Superior temporal gyrus (tissue), 1 donor: ENCODE data around the gene ABCA5.
"Not testable (repeated sequence)": the region's sequence is repeated elsewhere in the genome, so short reads cannot be mapped to it uniquely, and the experiment has no call there.

Experiments
- DNase-seq: peaks from one replicate; pipeline ENCODE4 v3.0.0-alpha.2; 2016; ENCODE audit errors: extremely low spot score

The ABCA5 gene

DNA sequence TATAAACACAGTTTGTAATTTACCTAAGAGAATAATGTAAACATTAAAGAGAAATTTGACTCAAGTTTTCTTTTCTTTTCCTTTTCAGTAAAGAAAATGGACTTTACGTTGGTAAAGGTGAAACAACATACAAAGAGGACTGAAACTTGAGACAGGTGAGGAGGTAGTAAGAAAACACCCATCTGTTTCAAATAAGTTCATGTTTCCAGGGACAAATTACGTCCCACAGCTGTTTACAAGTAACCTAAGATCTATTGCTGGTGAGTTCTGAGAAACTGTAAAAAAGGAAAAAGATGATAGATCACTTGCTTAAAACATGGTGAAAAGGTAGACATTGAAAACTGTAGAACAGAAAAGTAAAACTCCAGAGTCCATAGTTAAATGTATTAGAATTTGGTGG, 4.8 kb upstream of the ABCA5 start:
- no peak for DNase-seq

DNA sequence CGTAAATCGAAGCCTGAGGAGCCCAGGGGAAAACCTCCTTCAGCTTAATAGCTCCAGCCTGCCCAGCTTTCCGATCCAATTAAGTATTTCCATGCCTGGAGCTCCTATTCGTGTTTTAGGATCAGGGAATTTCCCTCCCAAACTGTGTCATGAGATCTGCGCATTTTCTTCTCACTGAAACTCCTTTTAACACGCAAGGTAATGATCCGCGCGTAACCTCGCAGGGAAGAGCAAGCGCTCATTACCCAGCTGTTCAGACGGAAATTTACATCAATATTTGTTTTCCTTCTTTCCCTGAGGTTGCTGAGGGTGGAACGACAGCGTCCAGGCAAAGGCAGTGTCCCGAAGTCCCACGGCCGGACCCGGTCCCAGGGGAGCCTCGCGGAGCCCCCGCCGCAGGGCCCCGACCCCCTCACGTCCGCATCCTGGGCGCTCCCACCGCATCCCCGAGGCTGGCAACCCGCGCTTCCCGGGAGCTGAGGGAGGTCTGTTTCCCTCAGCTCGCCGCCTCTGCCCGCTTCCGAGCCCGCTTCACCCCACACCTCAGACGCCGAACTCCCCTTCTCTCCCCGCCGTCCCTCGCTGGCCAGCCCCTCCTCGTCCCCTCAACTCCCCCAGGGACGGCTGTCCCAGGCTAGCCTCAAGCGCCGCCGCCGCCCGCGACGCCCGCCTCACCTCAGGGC, 415 bp downstream of the ABCA5 start:
- peak; percentile 64 for DNase-seq

- DNase-seq: no peak
These were observed 1.2 kb downstream of the ABCA5 start for GRCh38 chr17:69325518-69326376.

- no peak for DNase-seq
These were observed 3.1 kb downstream of the ABCA5 start for GRCh38 chr17:69323806-69324205.

DNA sequence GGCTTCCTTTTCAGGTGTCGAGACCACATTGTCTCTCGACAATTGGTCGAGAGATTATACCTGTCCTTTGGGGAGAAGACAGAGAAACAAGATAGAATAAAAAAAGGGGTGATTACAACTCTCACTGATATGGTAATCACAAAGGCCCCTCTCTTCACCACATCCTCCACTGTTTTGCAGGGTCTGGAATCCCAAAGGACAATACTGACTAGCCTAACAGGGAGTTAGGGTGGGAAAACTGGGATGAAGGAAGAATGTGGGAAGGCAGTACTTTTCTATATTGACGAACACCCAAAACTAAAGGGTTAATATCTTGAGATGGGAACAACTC, 6.1 kb downstream of the ABCA5 start:
- DNase-seq: no peak

- no peak for DNase-seq
These were observed 6.6 kb downstream of the ABCA5 start for GRCh38 chr17:69320210-69320907.

DNA sequence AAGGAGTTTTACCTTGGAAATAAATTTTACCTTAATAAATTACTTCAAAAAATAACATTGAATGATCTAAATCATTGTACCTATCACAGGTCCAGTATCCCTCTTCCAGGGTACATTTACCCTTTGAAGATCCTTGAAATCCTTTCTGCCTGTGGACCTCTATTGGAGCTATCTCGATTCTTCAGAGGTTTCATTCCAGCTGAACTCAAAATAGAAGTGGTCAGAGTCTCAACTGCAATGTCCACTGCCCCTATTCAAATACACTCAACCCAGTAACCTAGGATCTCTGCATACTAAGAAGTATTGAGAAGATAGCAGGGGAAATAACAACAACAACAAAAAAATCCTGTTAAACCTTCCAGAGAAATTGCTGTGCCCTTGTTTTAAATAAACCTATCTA, 9.3 kb downstream of the ABCA5 start:
- no peak for DNase-seq

- DNase-seq: peak; percentile 31
These were observed 12.5 kb downstream of the ABCA5 start for GRCh38 chr17:69314246-69315065.

- no peak for DNase-seq
These were observed 21.8 kb downstream of the ABCA5 start for GRCh38 chr17:69305177-69305576.

- no peak for DNase-seq
These were observed 24.3 kb downstream of the ABCA5 start for GRCh38 chr17:69302682-69303081.

- no peak for DNase-seq
These were observed 26.7 kb downstream of the ABCA5 start for GRCh38 chr17:69300222-69300621.

DNA sequence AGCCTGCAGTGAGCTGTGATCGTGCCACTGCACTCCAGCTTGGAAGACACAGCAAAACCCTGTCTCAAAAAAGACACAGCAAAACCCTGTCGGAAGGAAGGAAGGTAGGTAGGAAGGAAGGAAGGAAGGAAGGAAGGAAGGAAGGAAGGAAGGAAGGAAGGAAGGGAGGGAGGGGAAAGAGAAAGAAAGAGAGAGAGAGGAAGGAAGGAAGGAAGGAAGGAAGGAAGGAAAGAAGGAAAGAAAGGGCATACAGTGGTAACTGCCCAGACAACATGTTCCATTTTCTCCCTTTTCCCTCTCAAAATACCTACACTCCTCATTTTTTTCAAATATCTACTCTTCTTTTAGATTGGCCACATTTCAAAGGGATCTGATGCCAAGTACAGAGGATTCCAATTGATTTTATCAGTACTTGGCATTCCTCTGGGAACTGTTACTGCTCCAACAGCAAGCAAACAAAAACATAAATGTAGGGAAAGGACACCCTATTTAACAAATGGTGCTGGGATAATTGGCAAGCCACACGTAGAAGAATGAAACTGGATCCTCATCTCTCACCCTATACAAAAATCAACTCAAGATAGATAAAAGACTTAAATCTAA, 28.7 kb downstream of the ABCA5 start:
- not testable (repeated sequence) for DNase-seq

GRCh38 chr17:69287168-69287567, 39.8 kb downstream of the ABCA5 start:
- DNase-seq: no peak

- no peak for DNase-seq
These were observed 40.7 kb downstream of the ABCA5 start for GRCh38 chr17:69286257-69286656.

DNA sequence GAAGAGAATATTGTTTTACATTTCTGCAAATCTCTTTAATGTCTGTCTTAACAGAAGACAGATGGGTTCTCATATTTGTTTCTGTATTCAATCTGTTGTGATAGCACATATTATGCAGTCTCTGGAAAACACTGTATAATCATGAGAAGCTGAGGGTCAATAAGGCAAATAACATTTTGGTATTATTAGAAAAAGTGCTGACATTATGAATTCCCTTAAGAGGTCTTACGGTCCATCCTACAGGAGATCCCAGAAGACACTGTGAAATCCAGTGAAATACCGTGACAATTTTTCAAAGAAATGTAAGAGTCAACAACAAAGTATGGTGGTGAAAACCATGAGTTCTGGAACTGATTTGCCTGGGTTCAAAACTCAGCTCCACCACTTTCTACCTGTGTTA, 42.3 kb downstream of the ABCA5 start:
- DNase-seq: no peak

DNA sequence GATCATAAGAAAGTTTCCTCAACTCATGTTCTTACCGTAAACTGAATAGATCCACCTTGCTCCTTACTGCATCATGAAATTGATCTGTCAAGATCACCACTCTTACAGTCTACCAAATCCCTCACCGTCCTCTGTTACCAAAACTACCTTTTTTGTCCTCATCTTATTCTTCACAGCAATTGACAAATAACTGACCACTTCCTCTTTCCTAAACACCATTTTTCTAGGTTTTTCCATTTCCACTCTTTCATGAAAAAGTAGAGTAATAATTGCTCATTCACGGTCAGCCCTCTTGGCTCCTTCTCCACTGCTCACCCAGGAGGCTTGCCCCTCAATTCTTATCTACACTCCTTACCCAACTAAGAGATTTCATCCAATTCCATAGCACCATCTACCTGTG, 44.9 kb downstream of the ABCA5 start:
- DNase-seq: no peak

GRCh38 chr17:69276279-69276678, 50.7 kb downstream of the ABCA5 start:
- DNase-seq: not testable (repeated sequence)

GRCh38 chr17:69275751-69276150, 51.2 kb downstream of the ABCA5 start:
- DNase-seq: no peak

DNA sequence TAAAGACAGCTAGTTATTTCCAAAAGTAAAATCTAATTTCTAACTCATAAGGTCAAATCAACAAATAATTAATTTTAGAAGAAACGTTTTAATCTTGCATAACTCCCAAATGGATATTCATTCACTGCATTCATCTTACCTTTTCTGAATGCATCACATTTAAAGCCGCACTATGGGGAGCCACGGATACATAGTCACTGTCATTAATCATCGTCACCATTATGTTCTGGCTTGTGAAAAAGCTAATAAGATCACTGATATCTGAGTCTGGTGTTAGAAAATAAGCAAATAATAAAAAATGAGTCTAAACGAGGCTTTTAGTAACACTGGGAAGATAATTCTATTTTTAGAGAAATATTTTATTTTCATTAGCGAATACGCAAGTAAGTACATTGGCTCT, 55.9 kb downstream of the ABCA5 start:
- DNase-seq: no peak

- DNase-seq: peak; percentile 60
These were observed 57.6 kb downstream of the ABCA5 start for GRCh38 chr17:69269131-69269998.
